Endothelial cell of umbilical vein (primary cell): ENCODE results near the gene H3-3A. TPM values are rescaled to one million over a fixed set of nuclear protein-coding genes. Genes with fewer than 3 reads are reported as not detected.

Experiments
- BruUV-seq: library from RNA; stranded (reverse); fragments of 400-500 nt; replicated peaks from 2 replicates; lab custom pipeline; 2021; lab: Mats Ljungman, UMichigan
- CTCF ChIA-PET: fragments of 300-600, 350-600 bp; sonication (Branson Sonifier 250); formaldehyde crosslinking; loops from one replicate; lab custom pipeline; 2021; ENCODE audit warnings: antibody characterized with exemption, inconsistent platforms; lab: Charles Lee
- POLR2A ChIA-PET: fragments of 300-600, 350-600 bp; sonication (Branson Sonifier 250); formaldehyde crosslinking; loops from one replicate; lab custom pipeline; 2021; ENCODE audit warnings: antibody characterized with exemption, inconsistent platforms; lab: Charles Lee
- DNase-seq: peaks from one replicate; pipeline ENCODE4 v3.0.0-alpha.2; 2011; ENCODE audit warnings: low read depth, low spot score
- FAIRE-seq: peaks from 2 replicates; lab custom pipeline; 2011; peaks lifted over from hg19 to GRCh38; lab: Jason Lieb, UNC
- H2AFZ ChIP-seq: 2 replicates; pipeline ENCODE4 v1.6.0; 2012; ENCODE audit warnings: low read depth, low read length, control low read depth, inconsistent platforms
- H3K27ac ChIP-seq: 2 replicates; pipeline ENCODE4 v1.5.1; 2011; ENCODE audit warnings: low read depth, mild to moderate bottlenecking, control low read depth, low read length, moderate library complexity; ENCODE audit not compliant: insufficient read depth
- H3K27me3 ChIP-seq, 2 experiments: 2 replicates each; pipeline versions ENCODE4 v1.6.0 to v1.6.1; 2011; ENCODE audit warnings: low read length in 2 of 2, mixed read lengths in 1 of 2; ENCODE audit not compliant: control insufficient read depth in 2 of 2, insufficient read depth in 2 of 2
- H3K36me3 ChIP-seq, 2 experiments: 2 replicates in 1 of 2; 3 replicates in 1 of 2; pipeline ENCODE4 v1.5.1; 2011; ENCODE audit warnings: low read length in 2 of 2, mild to moderate bottlenecking in 1 of 2, moderate library complexity in 1 of 2; ENCODE audit not compliant: control insufficient read depth in 2 of 2, insufficient read depth in 2 of 2; ENCODE audit errors: extremely low read depth in 1 of 2
- H3K4me1 ChIP-seq: 3 replicates; pipeline ENCODE4 v1.5.1; 2011; ENCODE audit warnings: mild to moderate bottlenecking, low read length; ENCODE audit not compliant: control insufficient read depth, insufficient read depth; ENCODE audit errors: extremely low read depth
- H3K4me2 ChIP-seq: 2 replicates; pipeline ENCODE4 v1.6.1; 2011; ENCODE audit warnings: low read length, control low read depth, mixed read lengths; ENCODE audit not compliant: insufficient read depth
- H3K4me3 ChIP-seq, 3 experiments: fragments of 200-600 bp in 1 of 3; sonication (generic), shearing (Covaris generic) in 1 of 3; replicated peaks in 1 of 3; 2 replicates each; pipeline ENCODE4 v1.5.1; 2011 to 2016; ENCODE audit warnings: control low read depth in 3 of 3, low read length in 3 of 3, mild to moderate bottlenecking in 2 of 3, inconsistent platforms in 1 of 3, low read depth in 1 of 3, moderate library complexity in 1 of 3; ENCODE audit not compliant: insufficient read depth in 1 of 3
- H3K79me2 ChIP-seq: 2 replicates; pipeline ENCODE4 v1.6.0; 2012; ENCODE audit warnings: low read length, inconsistent platforms; ENCODE audit not compliant: control insufficient read depth, insufficient read depth
- H3K9ac ChIP-seq: replicated peaks from 2 replicates; pipeline ENCODE3; 2011; ENCODE audit warnings: low read length, control low read depth; ENCODE audit not compliant: insufficient read depth; ENCODE audit errors: extremely low read depth
- H3K9me1 ChIP-seq: replicated peaks from 3 replicates; pipeline ENCODE4 v1.6.0; 2011; ENCODE audit warnings: mild to moderate bottlenecking, low read length; ENCODE audit not compliant: control insufficient read depth, insufficient read depth; ENCODE audit errors: extremely low read depth
- H3K9me3 ChIP-seq: replicated peaks from 2 replicates; pipeline ENCODE4 v1.5.1; 2012; ENCODE audit warnings: low read length, inconsistent platforms; ENCODE audit not compliant: control insufficient read depth, insufficient read depth
- H4K20me1 ChIP-seq: replicated peaks from 2 replicates; pipeline ENCODE3; 2011; ENCODE audit warnings: mild to moderate bottlenecking, low read length; ENCODE audit not compliant: control insufficient read depth, insufficient read depth; ENCODE audit errors: extremely low read depth
- EZH2 ChIP-seq: IDR thresholded peaks from 2 replicates; pipeline ENCODE4 v1.6.1; 2012; ENCODE audit warnings: borderline replicate concordance, low read depth, mild to moderate bottlenecking, moderate library complexity, low read length, inconsistent platforms; ENCODE audit not compliant: severe bottlenecking
- FOS ChIP-seq: IDR thresholded peaks from 2 replicates; pipeline ENCODE4 v1.6.1; 2011; ENCODE audit warnings: mild to moderate bottlenecking, low read length, moderate library complexity, borderline replicate concordance; ENCODE audit not compliant: insufficient read depth
- GATA2 ChIP-seq: IDR thresholded peaks from 2 replicates; pipeline ENCODE4 v1.7.0; 2011; ENCODE audit warnings: low read depth, mild to moderate bottlenecking, moderate library complexity, mixed read lengths, low read length; ENCODE audit not compliant: insufficient read length, insufficient read depth
- JUN ChIP-seq: IDR thresholded peaks from 2 replicates; pipeline ENCODE4 v1.6.1; 2011; ENCODE audit warnings: borderline replicate concordance, low read depth; ENCODE audit not compliant: insufficient read length, insufficient read depth
- MYC ChIP-seq: IDR thresholded peaks from one replicate; pipeline ENCODE4 v1.6.1; 2011; ENCODE audit warnings: mild to moderate bottlenecking, low read depth, low read length
- POLR2A ChIP-seq: IDR thresholded peaks from 2 replicates; pipeline ENCODE4 v1.6.1; 2012; ENCODE audit warnings: low read depth, mild to moderate bottlenecking, control low read depth, low read length
- POLR2AphosphoS5 ChIP-seq: IDR thresholded peaks from 2 replicates; pipeline ENCODE4 v1.6.1; 2012; ENCODE audit warnings: low read depth, mild to moderate bottlenecking, control low read depth, low read length, moderate library complexity; ENCODE audit not compliant: insufficient read depth
- dilution Hi-C: fragments of 300-500 bp; cut with MboI; formaldehyde crosslinking; loops from one replicate; pipeline ENCODE4 v1.15.0; 2019; ENCODE audit warnings: low sequenced_read_pairs; ENCODE audit not compliant: extremely low pct_ligation_motif_present
- intact Hi-C: fragments of 100-400 bp; cut with micrococcal nuclease; formaldehyde crosslinking; loops from one replicate; pipeline ENCODE4 v1.10.0; 2022
- polyA plus RNA-seq, 4 experiments: library from polyadenylated mRNA; depleted of rRNA in 3 of 4; stranded (reverse) in 3 of 4; unstranded in 1 of 4; fragments of >200 nt; gene quantifications; 2 replicates each; pipeline versions ENCODE4 v1.2.1 to v1.2.3, GENCODE V29; 2011 to 2012; ENCODE audit warnings: missing spikeins in 1 of 4
- total RNA-seq: library from RNA; stranded (reverse); gene quantifications from 2 replicates; pipeline ENCODE4 v1.2.3, GENCODE V29; 2021
- TF ChIP-seq, protein P1 (sequence below), 2 donors: IDR thresholded peaks; 1 replicate in 1 of 2; 2 replicates in 1 of 2; pipeline ENCODE4 v1.5.1; 2011; ENCODE audit warnings: low read length in 2 of 2, mild to moderate bottlenecking in 2 of 2, moderate library complexity in 2 of 2, control low read depth in 1 of 2, inconsistent platforms in 1 of 2, low read depth in 1 of 2; ENCODE audit not compliant: insufficient read depth in 1 of 2; ENCODE audit errors: extremely low read depth in 1 of 2
- TF ChIP-seq, protein P2 (sequence below): IDR thresholded peaks from 2 replicates; pipeline ENCODE4 v1.6.1; 2011; ENCODE audit not compliant: insufficient read depth, insufficient read length

H3-3A gene
- total and polyA plus RNA-seq, 2 donors (not counting 3 experiments of a cell fraction or from before 2014, with no cell fraction given): 426 to 477 TPM

DNA sequence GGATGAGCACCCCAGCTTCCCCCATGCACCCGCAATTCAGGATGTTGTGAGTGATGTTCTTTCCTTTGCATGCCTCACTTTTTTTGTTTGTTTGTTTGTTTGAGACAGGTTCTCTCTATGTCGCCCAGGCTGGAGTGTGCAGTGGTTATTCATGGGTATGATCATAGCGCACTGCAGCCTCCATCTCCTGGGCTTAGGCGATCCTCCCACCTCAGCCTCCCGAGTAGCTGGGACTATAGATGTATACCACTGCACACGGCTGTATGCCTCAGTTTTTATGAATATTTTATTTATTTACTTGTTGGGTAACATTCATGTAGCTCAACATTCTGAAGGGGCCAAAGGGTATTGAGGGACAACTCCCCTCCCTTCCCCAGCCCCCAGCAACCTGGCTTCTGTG is 54.8 kb downstream of the H3-3A start:
- H3K27me3 ChIP-seq: peaks cover 0 to 2% of the 10 kb centered on the region in 2 experiments
- no peaks in the 10 kb centered on the region for H3K4me1 ChIP-seq
- TF ChIP-seq, protein P1, sequence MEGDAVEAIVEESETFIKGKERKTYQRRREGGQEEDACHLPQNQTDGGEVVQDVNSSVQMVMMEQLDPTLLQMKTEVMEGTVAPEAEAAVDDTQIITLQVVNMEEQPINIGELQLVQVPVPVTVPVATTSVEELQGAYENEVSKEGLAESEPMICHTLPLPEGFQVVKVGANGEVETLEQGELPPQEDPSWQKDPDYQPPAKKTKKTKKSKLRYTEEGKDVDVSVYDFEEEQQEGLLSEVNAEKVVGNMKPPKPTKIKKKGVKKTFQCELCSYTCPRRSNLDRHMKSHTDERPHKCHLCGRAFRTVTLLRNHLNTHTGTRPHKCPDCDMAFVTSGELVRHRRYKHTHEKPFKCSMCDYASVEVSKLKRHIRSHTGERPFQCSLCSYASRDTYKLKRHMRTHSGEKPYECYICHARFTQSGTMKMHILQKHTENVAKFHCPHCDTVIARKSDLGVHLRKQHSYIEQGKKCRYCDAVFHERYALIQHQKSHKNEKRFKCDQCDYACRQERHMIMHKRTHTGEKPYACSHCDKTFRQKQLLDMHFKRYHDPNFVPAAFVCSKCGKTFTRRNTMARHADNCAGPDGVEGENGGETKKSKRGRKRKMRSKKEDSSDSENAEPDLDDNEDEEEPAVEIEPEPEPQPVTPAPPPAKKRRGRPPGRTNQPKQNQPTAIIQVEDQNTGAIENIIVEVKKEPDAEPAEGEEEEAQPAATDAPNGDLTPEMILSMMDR (IDR thresholded peaks at IDR 0.05; ENCODE audit: extremely low read depth in 1 of 2, insufficient read depth in 1 of 2, low read depth in 1 of 2, low read length in 2 of 2): no peak
- TF ChIP-seq EZH2: no peak
- no peak for TF ChIP-seq POLR2AphosphoS5
- no peak for TF ChIP-seq FOS
- TF ChIP-seq GATA2: no peak
- no peak for TF ChIP-seq POLR2A
- no peak for TF ChIP-seq MYC
- TF ChIP-seq, protein P2, sequence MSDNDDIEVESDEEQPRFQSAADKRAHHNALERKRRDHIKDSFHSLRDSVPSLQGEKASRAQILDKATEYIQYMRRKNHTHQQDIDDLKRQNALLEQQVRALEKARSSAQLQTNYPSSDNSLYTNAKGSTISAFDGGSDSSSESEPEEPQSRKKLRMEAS: no peak
- TF ChIP-seq JUN: no peak
- no peak for FAIRE-seq
- no peak for DNase-seq
- ChIA-PET POLR2A (no interaction called here), CTCF (interaction anchor here (1.1 to 5.7 kb wide), 4 partner anchors 8 to 80 kb away, joined by 5 to 139 read pairs (median 6); no protein-coding TSS in a partner anchor)
- H3K9ac ChIP-seq: no peak overlapping the region
- no peaks in the 10 kb centered on the region for H4K20me1 ChIP-seq
- dilution Hi-C loops: no loop called here
- H3K27ac ChIP-seq: no peak overlapping the region
- no peaks in the 10 kb centered on the region for H3K79me2 ChIP-seq
- H3K9me1 ChIP-seq: no peaks in the 10 kb centered on the region
- H3K4me3 ChIP-seq: no peak overlapping the region
- intact Hi-C loops: no loop called here
- no peak overlapping the region for H3K4me2 ChIP-seq
- no TSS peak for BruUV-seq
- no peaks in the 10 kb centered on the region for H3K36me3 ChIP-seq
- no peaks in the 10 kb centered on the region for H3K9me3 ChIP-seq
- H2AFZ ChIP-seq: no peak overlapping the region
